Stimulated activated naive B cell treated with anti-CD40 and anti-IgM and Interleukin-4, amounts not matched to agents 10 μg/mL and 1 μg/mL and 100 μg/mL, for 72 hours (primary cell): ENCODE results near the gene KLLN.
"Not testable (repeated sequence)": the region's sequence is repeated elsewhere in the genome, so short reads cannot be mapped to it uniquely, and the experiment has no call there.

Source experiments
- ATAC-seq, 2 donors: fragments of 150-1000 bp; cut with Tn5 transposase; replicated peaks; 2 replicates each; pipeline ENCODE4 v1.10.0; 2021; ENCODE audit warnings: moderate library complexity in 1 of 2
- DNase-seq: peaks from one replicate; pipeline ENCODE4 v3.0.0; 2021
- H3K27ac Mint-ChIP-seq: one replicate; pipeline ENCODE4 v1.8.0; 2022; ENCODE audit warnings: mild to moderate bottlenecking, mixed read lengths
- H3K27me3 Mint-ChIP-seq, 2 donors: one replicate each; pipeline ENCODE4 v1.8.0; 2022; ENCODE audit warnings: mixed read lengths in 2 of 2
- H3K36me3 Mint-ChIP-seq, 2 donors: one replicate each; pipeline ENCODE4 v1.8.0; 2022; ENCODE audit warnings: mixed read lengths in 2 of 2, mild to moderate bottlenecking in 1 of 2
- H3K4me1 Mint-ChIP-seq, 2 donors: one replicate each; pipeline ENCODE4 v1.8.0; 2022; ENCODE audit warnings: mixed read lengths in 2 of 2, mild to moderate bottlenecking in 1 of 2
- H3K4me3 Mint-ChIP-seq, 2 donors: one replicate each; pipeline ENCODE4 v1.8.0; 2022; ENCODE audit warnings: mild to moderate bottlenecking in 2 of 2, mixed read lengths in 2 of 2, moderate library complexity in 1 of 2
- H3K9me3 Mint-ChIP-seq, 2 donors: one replicate each; pipeline ENCODE4 v1.8.0; 2022; ENCODE audit warnings: mixed read lengths in 2 of 2, mild to moderate bottlenecking in 1 of 2

The KLLN gene, protein sequence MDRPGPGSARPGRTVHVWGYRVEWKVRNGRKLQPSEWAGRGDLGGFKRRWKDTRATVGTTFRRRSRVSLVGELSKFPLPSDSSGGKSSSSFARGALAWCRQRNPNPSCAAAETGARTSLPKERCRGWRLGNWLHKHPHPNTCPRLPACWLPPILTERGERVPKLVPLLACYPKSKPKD

DNA sequence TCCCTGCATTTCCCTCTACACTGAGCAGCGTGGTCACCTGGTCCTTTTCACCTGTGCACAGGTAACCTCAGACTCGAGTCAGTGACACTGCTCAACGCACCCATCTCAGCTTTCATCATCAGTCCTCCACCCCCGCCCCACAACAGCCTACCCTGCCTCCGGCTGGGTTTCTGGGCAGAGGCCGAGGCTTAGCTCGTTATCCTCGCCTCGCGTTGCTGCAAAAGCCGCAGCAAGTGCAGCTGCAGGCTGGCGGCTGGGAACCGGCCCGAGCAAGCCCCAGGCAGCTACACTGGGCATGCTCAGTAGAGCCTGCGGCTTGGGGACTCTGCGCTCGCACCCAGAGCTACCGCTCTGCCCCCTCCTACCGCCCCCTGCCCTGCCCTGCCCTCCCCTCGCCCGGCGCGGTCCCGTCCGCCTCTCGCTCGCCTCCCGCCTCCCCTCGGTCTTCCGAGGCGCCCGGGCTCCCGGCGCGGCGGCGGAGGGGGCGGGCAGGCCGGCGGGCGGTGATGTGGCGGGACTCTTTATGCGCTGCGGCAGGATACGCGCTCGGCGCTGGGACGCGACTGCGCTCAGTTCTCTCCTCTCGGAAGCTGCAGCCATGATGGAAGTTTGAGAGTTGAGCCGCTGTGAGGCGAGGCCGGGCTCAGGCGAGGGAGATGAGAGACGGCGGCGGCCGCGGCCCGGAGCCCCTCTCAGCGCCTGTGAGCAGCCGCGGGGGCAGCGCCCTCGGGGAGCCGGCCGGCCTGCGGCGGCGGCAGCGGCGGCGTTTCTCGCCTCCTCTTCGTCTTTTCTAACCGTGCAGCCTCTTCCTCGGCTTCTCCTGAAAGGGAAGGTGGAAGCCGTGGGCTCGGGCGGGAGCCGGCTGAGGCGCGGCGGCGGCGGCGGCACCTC lies at the start of gene KLLN, which contains the start of gene PTEN:
TSS of gene KLLN (minus strand) at position 481 of the 891 bp plus-strand sequence. CDS start 1,046 bp downstream, outside the sequence.
TSS of gene PTEN (plus strand) at position 573 of the 891 bp plus-strand sequence. CDS start 845 bp downstream, outside the sequence.
- DNase-seq (peak; percentile 87), ATAC-seq (peak; percentile 60 to 65)
- peaks cover 20 to 23% of the 10 kb centered on the region in 2 donors for H3K36me3 Mint-ChIP-seq
- no peaks in the 10 kb centered on the region for H3K9me3 Mint-ChIP-seq
- peak within 1 kb of the TSS; percentile 97 for H3K27ac Mint-ChIP-seq
- no peaks in the 10 kb centered on the region for H3K27me3 Mint-ChIP-seq
- H3K4me3 Mint-ChIP-seq = peak within 1 kb of the TSS; percentile 90 to 99
- peaks cover 24 to 31% of the 10 kb centered on the region in 2 donors for H3K4me1 Mint-ChIP-seq

DNA sequence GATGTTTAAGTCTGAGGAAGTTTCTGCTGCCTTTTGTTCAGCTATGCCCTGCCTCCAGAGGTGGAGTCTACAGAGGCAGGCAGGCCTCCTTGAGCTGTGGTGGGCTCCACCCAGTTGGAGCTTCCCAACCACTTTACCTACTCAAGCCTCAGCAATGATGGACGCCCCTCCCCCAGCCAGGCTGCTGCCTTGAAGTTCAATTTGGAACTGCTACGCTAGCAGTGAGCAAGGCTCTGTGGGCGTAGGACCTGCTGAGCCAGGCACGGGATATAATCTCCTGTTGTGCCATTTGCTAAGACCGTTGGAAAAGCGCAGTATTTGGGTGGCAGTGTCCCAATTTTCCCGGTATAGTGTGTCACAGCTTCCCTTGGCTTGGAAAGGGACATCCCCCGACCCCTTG lies 40.1 kb upstream of the KLLN start:
- peaks cover 73 to 90% of the 10 kb centered on the region in 2 donors for H3K36me3 Mint-ChIP-seq
- H3K9me3 Mint-ChIP-seq = peaks cover 17 to 24% of the 10 kb centered on the region in 2 donors
- not testable (repeated sequence) for ATAC-seq, H3K27me3 Mint-ChIP-seq, H3K4me3 Mint-ChIP-seq, DNase-seq
- peaks cover 42 to 83% of the 10 kb centered on the region in 2 donors for H3K4me1 Mint-ChIP-seq
- peak overlapping the region; percentile 20 for H3K27ac Mint-ChIP-seq

DNA sequence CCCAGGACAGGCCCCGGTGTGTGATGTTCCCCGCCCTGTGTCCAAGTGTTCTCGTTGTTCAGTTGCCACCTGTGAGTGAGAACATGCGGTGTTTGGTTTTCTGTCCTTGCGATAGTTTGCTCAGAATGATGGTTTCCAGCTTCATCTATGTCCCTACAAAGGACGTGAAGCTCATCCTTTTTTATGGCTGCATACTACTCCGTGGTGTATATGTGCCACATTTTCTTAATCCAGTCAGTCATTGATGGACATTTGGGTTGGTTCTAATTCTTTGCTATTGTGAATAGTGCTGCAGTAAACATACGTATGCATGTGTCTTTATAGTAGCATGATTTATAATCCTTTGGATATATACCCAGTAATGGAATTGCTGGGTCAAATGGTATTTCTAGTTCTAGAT lies 34.6 kb upstream of the KLLN start:
- DNase-seq, H3K27ac Mint-ChIP-seq, H3K4me3 Mint-ChIP-seq, ATAC-seq, H3K27me3 Mint-ChIP-seq: not testable (repeated sequence)
- Mint-ChIP-seq H3K36me3 (peaks cover 54 to 73% of the 10 kb centered on the region in 2 donors), H3K9me3 (peaks cover 17 to 19% of the 10 kb centered on the region in 2 donors), H3K4me1 (peaks cover 34 to 67% of the 10 kb centered on the region in 2 donors)

DNA sequence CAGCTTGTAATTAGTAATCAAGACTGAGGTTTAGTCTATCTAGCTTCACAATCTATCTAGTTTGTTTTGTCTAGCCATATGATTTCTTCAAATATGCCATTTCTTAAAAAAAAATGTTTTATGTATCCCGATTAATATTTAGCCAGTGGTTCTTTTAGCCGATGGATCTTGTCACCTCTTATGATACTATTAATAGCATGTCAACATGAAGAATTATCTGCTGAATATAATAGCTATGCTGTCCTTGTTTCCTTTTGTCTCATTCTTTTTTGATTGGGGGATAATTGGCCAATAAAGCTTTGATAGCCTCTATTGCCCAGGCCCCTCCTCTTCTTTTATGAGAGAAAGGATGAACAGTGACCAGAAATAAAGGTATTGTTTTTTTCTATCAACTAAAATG lies 32.9 kb upstream of the KLLN start:
- no peak overlapping the region for H3K4me3 Mint-ChIP-seq
- no peak overlapping the region for H3K27ac Mint-ChIP-seq
- peaks cover 27 to 64% of the 10 kb centered on the region in 2 donors for H3K4me1 Mint-ChIP-seq
- no peaks in the 10 kb centered on the region for H3K27me3 Mint-ChIP-seq
- H3K9me3 Mint-ChIP-seq = peaks cover 6 to 7% of the 10 kb centered on the region in 2 donors
- DNase-seq (no peak), ATAC-seq (no peak)
- peaks cover 39 to 56% of the 10 kb centered on the region in 2 donors for H3K36me3 Mint-ChIP-seq

DNA sequence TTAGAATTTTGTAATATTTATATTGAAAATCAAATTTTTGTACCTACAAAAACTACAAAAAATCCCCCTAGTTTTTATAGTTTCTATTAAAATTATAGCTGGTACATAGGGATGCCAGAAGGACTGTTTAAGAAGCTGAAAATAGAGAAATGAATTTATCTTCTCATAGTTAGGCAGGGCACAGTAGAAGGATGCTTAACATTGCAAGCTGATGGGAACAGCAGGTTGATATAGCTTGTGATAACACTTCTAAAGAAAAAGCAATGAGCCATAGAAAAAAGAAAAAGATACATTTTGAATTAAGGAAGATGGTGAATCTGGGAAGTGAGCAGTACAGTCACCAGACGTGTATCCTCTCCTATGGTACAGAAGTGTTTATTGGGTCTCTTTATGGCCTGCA lies 32.1 kb upstream of the KLLN start:
- Mint-ChIP-seq H3K27me3 (no peaks in the 10 kb centered on the region), H3K4me3 (no peak overlapping the region), H3K9me3 (peaks cover 0 to 2% of the 10 kb centered on the region in 2 donors), H3K4me1 (peaks cover 20 to 61% of the 10 kb centered on the region in 2 donors), H3K27ac (peak overlapping the region; percentile 4), H3K36me3 (peaks cover 35 to 52% of the 10 kb centered on the region in 2 donors)
- no peak for DNase-seq
- no peak for ATAC-seq

DNA sequence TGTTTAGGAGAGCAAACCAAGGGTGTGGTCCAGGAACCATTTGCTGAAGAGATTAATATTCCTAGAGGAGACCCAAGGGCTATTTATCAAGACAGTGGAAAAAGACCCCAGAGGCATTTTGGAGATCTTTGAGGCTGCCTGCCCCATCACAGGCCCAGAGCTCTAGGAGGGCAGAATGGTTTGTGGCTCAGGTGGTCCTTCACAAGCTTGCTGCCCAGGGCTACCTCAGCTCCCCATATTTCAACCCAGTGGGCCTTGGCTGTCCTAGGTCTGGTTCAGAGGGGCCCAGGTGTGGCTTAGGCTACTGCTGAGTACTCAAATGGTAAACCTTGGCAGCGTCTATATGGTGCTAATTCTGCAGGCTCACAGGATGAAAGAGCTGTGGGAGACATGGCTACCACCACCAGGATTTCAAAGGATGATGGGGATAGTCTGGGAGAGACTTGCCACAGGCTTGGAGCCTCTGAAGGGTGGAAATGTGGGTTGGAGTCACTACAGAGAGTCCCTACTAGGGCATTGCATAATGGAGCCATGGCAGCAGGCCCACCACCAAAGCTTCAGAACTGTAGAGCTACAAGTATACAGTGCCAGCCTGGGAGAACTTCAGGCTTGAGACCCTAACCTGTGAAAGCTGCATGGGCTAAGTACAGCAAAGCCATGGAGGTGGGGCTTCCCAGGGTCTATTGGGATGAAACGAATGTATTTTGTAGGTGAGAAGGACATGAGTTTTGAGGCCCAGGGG lies 24.4 kb upstream of the KLLN start:
- no peak overlapping the region for H3K4me3 Mint-ChIP-seq
- peaks cover 13 to 41% of the 10 kb centered on the region in 2 donors for H3K4me1 Mint-ChIP-seq
- ATAC-seq (no peak), DNase-seq (no peak)
- no peak overlapping the region for H3K27ac Mint-ChIP-seq
- peaks cover 29 to 36% of the 10 kb centered on the region in 2 donors for H3K36me3 Mint-ChIP-seq
- H3K27me3 Mint-ChIP-seq = no peaks in the 10 kb centered on the region
- peaks cover 6 to 13% of the 10 kb centered on the region in 2 donors for H3K9me3 Mint-ChIP-seq

DNA sequence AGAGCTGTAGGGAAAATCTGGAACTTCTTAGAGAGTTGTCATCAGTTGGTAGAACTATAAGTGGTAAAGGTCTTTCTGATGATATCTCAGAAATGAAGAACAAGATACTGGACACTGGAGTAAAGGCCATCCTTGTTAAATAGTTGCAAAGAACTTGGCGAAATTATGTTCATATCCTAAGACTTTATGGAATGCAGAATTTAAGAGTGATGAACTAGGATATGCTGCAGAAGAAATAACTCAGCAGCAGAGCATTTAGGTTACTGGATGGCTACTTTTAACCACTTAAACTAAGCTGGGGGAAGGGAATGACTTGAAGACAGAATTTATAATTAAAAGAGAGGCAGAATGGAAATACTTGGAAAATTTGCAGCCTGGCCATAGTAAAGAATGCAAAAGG lies 23.8 kb upstream of the KLLN start:
- no peak for DNase-seq
- Mint-ChIP-seq H3K27ac (peak overlapping the region; percentile 9), H3K9me3 (peaks cover 6 to 13% of the 10 kb centered on the region in 2 donors), H3K4me3 (no peak overlapping the region), H3K36me3 (peaks cover 27 to 36% of the 10 kb centered on the region in 2 donors), H3K27me3 (no peaks in the 10 kb centered on the region), H3K4me1 (peaks cover 12 to 39% of the 10 kb centered on the region in 2 donors)
- no peak for ATAC-seq

DNA sequence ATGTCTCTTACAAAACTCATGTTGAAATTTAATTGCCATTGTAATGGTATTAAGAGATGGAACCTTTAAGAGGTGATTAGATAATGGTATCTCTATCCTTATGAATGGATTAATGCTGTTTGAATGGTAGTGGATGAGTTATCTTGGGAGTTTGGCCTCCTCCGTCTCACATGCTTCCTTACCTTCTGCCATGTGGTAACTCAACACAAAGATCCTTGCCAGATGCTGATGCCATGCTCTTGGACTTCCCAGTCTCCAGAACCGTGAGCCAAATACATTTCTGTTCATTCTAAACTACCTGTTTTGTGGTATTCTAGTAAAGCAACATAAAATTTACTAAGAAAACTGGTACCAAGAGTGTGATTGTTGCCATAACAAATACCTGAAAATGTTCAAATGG lies 23.3 kb upstream of the KLLN start:
- DNase-seq (no peak), ATAC-seq (no peak)
- Mint-ChIP-seq H3K4me3 (no peak overlapping the region), H3K27me3 (no peaks in the 10 kb centered on the region), H3K4me1 (peaks cover 15 to 41% of the 10 kb centered on the region in 2 donors), H3K9me3 (peaks cover 6 to 13% of the 10 kb centered on the region in 2 donors), H3K36me3 (peaks cover 31 to 41% of the 10 kb centered on the region in 2 donors), H3K27ac (peak overlapping the region; percentile 9)

DNA sequence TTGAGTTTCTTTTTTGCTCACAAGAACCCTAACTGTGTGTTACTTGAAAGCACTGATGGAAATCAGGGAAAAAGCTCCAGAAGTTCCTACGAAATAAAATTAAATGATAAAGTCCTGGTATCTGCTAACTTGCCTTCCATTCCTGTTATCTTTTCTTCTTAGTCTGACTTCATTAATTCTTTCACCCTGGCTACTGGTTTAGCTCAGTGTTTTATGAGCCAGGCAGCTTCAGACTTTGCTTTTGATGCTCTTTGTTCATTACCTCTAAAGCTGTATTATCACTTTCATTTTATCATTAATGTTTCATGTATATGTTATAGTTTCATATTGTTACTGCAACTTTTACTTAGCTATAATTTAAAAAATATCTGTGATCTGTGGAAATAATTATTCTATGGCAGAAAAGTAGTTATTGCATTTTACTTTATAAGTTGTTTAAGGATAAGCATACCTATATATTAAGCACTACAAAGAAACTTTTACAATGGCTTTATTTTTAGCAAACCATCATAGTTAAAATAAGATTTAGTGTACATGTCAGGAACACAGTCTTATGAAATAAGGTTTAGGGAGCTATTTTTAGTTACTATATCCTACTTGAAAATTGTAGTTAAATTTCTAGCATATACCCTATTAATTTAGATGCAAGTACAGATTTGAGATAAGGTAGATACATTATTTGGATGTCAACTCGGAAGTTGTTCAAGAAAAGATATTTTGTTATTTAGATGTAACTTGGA lies 19.4 kb upstream of the KLLN start:
- Mint-ChIP-seq H3K4me1 (peaks cover 16 to 48% of the 10 kb centered on the region in 2 donors), H3K27ac (no peak overlapping the region)

DNA sequence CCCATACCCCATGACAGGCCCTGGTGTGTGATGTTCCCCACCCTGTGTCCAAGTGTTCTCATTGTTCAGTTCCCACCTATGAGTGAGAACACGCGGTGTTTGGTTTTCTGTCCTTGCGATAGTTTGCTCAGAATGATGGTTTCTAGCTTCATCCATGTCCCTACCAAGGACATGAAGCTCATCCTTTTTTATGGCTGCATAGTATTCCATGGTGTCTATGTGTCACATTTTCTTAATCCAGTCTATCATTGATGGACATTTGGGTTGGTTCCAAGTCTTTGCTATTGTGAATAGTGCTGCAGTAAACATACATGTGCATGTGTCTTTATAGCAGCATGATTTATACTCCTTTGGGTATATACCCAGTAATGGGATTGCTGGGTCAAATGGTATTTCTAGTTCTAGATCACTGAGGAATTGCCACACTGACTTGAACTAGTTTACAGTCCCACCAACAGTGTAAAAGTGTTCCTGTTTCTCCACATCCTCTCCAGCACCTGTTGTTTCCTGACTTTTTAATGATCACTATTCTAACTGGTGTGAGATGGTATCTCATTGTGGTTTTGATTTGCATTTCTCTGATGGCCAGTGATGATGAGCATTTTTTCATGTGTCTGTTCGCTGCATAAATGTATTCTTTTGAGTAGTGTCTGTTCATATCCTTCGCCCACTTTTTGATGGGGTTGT lies 18.2 kb upstream of the KLLN start:
- not testable (repeated sequence) for H3K4me3 Mint-ChIP-seq, H3K9me3 Mint-ChIP-seq, DNase-seq, ATAC-seq, H3K27ac Mint-ChIP-seq, H3K27me3 Mint-ChIP-seq
- Mint-ChIP-seq H3K36me3 (peaks cover 30 to 41% of the 10 kb centered on the region in 2 donors), H3K4me1 (peaks cover 11 to 37% of the 10 kb centered on the region in 2 donors)

More for the DNA sequence above, 19.4 kb upstream of the KLLN start:
- Mint-ChIP-seq H3K4me3 (no peak overlapping the region), H3K36me3 (peaks cover 41 to 53% of the 10 kb centered on the region in 2 donors), H3K27me3 (no peaks in the 10 kb centered on the region), H3K9me3 (peaks cover 6 to 13% of the 10 kb centered on the region in 2 donors)
- DNase-seq (no peak), ATAC-seq (no peak)

DNA sequence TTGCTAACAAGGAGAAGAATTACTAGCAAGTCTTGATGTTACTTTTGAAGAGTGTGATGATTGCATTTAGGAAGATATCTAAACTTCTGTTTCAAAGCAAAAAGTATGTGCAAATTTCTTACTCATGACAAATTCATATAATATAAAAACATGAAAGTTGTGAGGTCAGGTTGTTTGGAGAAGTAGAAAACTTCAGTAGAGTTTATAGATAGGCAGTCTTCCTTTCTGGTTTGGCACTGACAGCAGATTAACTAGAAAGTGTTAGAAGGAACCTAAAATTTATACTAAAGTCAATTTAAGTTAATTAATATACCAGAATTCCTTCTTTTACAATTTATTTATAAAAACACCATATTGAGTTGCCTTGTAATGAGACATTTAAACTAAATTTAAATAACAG lies 17.0 kb upstream of the KLLN start:
- Mint-ChIP-seq H3K36me3 (peaks cover 22 to 32% of the 10 kb centered on the region in 2 donors), H3K4me3 (no peak overlapping the region), H3K27ac (no peak overlapping the region), H3K4me1 (peaks cover 8 to 31% of the 10 kb centered on the region in 2 donors), H3K27me3 (no peaks in the 10 kb centered on the region), H3K9me3 (no peaks in the 10 kb centered on the region)
- no peak for ATAC-seq
- no peak for DNase-seq

DNA sequence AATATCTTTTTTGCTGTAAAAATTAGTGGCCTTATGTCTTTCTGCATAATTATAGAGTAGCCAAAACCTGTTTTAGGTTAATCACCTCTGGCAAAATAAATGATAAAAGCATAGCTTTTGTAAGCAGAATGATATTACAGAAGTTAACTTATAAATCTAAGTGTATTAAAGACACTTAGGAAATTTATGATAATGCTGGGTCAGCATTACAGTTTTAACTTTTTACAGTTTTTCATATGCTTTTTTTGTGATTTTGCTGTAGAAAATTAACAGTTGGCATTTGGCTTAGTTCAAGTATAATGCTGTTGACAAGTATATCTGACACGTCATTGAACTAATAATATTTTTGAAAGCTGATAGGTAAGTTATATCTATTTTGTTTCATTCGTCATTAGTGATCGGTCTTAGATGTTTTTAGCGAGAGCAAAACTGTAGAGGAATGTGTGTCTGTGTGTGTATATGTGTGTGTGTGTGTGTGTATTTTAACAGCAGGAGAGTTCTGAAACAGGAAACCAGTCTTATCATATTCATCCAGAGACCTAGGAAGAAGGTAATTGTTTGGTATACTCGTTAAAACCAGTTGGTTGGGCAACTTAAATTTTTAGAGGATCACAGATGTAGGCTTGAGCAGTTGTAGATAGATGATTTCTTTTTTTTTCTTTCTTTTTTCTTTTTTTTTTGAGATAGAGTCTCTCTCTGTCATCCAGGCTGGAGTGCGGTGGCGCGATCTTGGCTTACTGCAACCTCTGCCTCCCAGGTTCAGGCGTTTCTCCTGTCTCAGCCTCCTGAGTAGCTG lies 15.5 kb upstream of the KLLN start:
- DNase-seq = no peak

More for the DNA sequence above, 15.5 kb upstream of the KLLN start:
- H3K27me3 Mint-ChIP-seq = no peaks in the 10 kb centered on the region
- no peak overlapping the region for H3K4me3 Mint-ChIP-seq
- H3K27ac Mint-ChIP-seq = peak overlapping the region; percentile 32
- H3K9me3 Mint-ChIP-seq = no peaks in the 10 kb centered on the region
- peaks cover 22 to 32% of the 10 kb centered on the region in 2 donors for H3K36me3 Mint-ChIP-seq
- ATAC-seq = no peak
- H3K4me1 Mint-ChIP-seq = peaks cover 8 to 31% of the 10 kb centered on the region in 2 donors
